ENCODE data around the gene PRDM2. TPM values are rescaled to one million over a fixed set of nuclear protein-coding genes. Genes with fewer than 3 reads are reported as not detected.

Gene PRDM2
- total and polyA plus RNA-seq, 2 experiments from 2014 or later: 9.7 to 15.1 TPM

GRCh38 chr1:13757693-13758092, 57.7 kb downstream of the PRDM2 start:
- 94 to 97% methylated on average over 2 of the region's 2 CpGs for WGBS, 2 experiments (ENCODE audit: low coverage in 1 of 2, low lambda C conversion rate in 2 of 2, missing lambda C conversion rate in 2 of 2)
- no peak overlapping the region for H3K9ac ChIP-seq
- no peaks in the 10 kb centered on the region for H3K9me2 ChIP-seq (ENCODE audit: insufficient read depth)
- H3K27me3 ChIP-seq (replicated peaks; ENCODE audit: insufficient read depth): no peaks in the 10 kb centered on the region
- H3K36me3 ChIP-seq (ENCODE audit: low read depth): no peaks in the 10 kb centered on the region
- peaks cover 44% of the 10 kb centered on the region for H4K20me1 ChIP-seq (ENCODE audit: insufficient read depth)
- in situ Hi-C loops (cut with MboI): no loop called here
- peaks cover 44% of the 10 kb centered on the region for H3K4me1 ChIP-seq (ENCODE audit: insufficient read depth)
- H3K9me3 ChIP-seq (ENCODE audit: low read depth): no peaks in the 10 kb centered on the region
- H3K4me2 ChIP-seq (ENCODE audit: unreplicated experiment): peak overlapping the region; percentile 39
- peak overlapping the region; percentile 29; the same call in 1 of the 2 replicates for H3K27ac ChIP-seq
- H2AFZ ChIP-seq: no peak overlapping the region
- no peak for DNase-seq
- H3K79me2 ChIP-seq (ENCODE audit: insufficient read depth): peaks cover 100% of the 10 kb centered on the region
- peak overlapping the region; percentile 18; the same call in 1 of the 2 replicates for H3K4me3 ChIP-seq
- peaks cover 25% of the 10 kb centered on the region for H3F3A ChIP-seq (ENCODE audit: insufficient read depth)
- TF ChIP-seq EZH2phosphoT487 (IDR thresholded peaks at IDR 0.05; ENCODE audit: insufficient read depth, low read depth) (no peak), EZH2 (IDR thresholded peaks at IDR 0.05; ENCODE audit: insufficient read depth, poor library complexity, severe bottlenecking) (no peak)

DNA sequence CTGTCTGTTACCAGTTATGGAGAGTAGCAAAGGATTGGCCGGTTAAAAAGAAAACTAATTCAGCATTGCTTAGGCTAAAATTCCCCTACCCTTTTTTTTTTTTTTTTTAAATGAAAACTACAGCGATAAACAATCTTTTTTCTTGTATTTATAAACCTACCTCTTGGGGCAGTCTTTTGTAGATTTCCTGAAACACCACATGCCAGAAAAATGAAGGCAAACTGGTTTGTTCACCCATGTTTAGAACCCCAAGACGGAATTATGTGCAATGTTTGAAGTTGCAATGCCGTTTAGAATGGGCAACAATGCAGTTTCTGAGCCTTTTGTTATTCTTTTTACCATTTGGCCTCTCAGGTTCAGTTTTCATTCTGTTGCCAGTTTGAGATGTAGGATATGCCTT, 59.1 kb downstream of the PRDM2 start:
- no peak overlapping the region for H3K9ac ChIP-seq
- DNase-seq: no peak
- TF ChIP-seq EZH2 (IDR thresholded peaks at IDR 0.05; ENCODE audit: insufficient read depth, poor library complexity, severe bottlenecking) (no peak), EZH2phosphoT487 (IDR thresholded peaks at IDR 0.05; ENCODE audit: insufficient read depth, low read depth) (no peak)
- in situ Hi-C loops (cut with MboI): no loop called here
- H3F3A ChIP-seq (ENCODE audit: insufficient read depth): peaks cover 18% of the 10 kb centered on the region
- H3K36me3 ChIP-seq (ENCODE audit: low read depth): no peaks in the 10 kb centered on the region
- H3K79me2 ChIP-seq (ENCODE audit: insufficient read depth): peaks cover 100% of the 10 kb centered on the region
- H3K4me2 ChIP-seq (ENCODE audit: unreplicated experiment): peak overlapping the region; percentile 4
- H3K27me3 ChIP-seq (replicated peaks; ENCODE audit: insufficient read depth): no peaks in the 10 kb centered on the region
- H3K9me3 ChIP-seq (ENCODE audit: low read depth): no peaks in the 10 kb centered on the region
- 74 to 75% methylated on average over 4 of the region's 4 CpGs for WGBS, 2 experiments (ENCODE audit: low coverage in 1 of 2, low lambda C conversion rate in 2 of 2, missing lambda C conversion rate in 2 of 2)
- H3K4me3 ChIP-seq: no peak overlapping the region
- H4K20me1 ChIP-seq (ENCODE audit: insufficient read depth): peaks cover 46% of the 10 kb centered on the region; the same call in 1 of the 2 replicates
- H3K27ac ChIP-seq: no peak overlapping the region
- H3K9me2 ChIP-seq (ENCODE audit: insufficient read depth): no peaks in the 10 kb centered on the region
- H3K4me1 ChIP-seq (ENCODE audit: insufficient read depth): peaks cover 44% of the 10 kb centered on the region
- H2AFZ ChIP-seq: no peak overlapping the region

- no peaks in the 10 kb centered on the region for H3K9me3 ChIP-seq (ENCODE audit: low read depth)
- peaks cover 22% of the 10 kb centered on the region; the same call in 1 of the 2 replicates for H3F3A ChIP-seq (ENCODE audit: insufficient read depth)
- H3K9me2 ChIP-seq (ENCODE audit: insufficient read depth): no peaks in the 10 kb centered on the region
- no peaks in the 10 kb centered on the region for H3K27me3 ChIP-seq (replicated peaks; ENCODE audit: insufficient read depth)
- H2AFZ ChIP-seq: no peak overlapping the region
- H3K36me3 ChIP-seq (ENCODE audit: low read depth): no peaks in the 10 kb centered on the region
- WGBS, 2 experiments (ENCODE audit: low coverage in 1 of 2, low lambda C conversion rate in 2 of 2, missing lambda C conversion rate in 2 of 2): 95 to 97% methylated on average over 2 of the region's 2 CpGs
- H3K9ac ChIP-seq: no peak overlapping the region
- H3K4me1 ChIP-seq (ENCODE audit: insufficient read depth): peaks cover 46% of the 10 kb centered on the region
- peaks cover 100% of the 10 kb centered on the region for H3K79me2 ChIP-seq (ENCODE audit: insufficient read depth)
- DNase-seq: no peak
- H3K4me2 ChIP-seq (ENCODE audit: unreplicated experiment): no peak overlapping the region
- H3K27ac ChIP-seq: no peak overlapping the region
- in situ Hi-C loops (cut with MboI): no loop called here
- H4K20me1 ChIP-seq (ENCODE audit: insufficient read depth): peaks cover 50% of the 10 kb centered on the region; the same call in 1 of the 2 replicates
- no peak overlapping the region for H3K4me3 ChIP-seq
- no peak for TF ChIP-seq EZH2 (IDR thresholded peaks at IDR 0.05; ENCODE audit: insufficient read depth, poor library complexity, severe bottlenecking)
- TF ChIP-seq EZH2phosphoT487 (IDR thresholded peaks at IDR 0.05; ENCODE audit: insufficient read depth, low read depth): no peak
Measured at GRCh38 chr1:13760340-13760739, 60.4 kb downstream of the PRDM2 start.

- no peak overlapping the region for H2AFZ ChIP-seq
- in situ Hi-C loops (cut with MboI): no loop called here
- WGBS, 2 experiments (ENCODE audit: low coverage in 1 of 2, low lambda C conversion rate in 2 of 2, missing lambda C conversion rate in 2 of 2): 96 to 99% methylated on average over 5 of the region's 5 CpGs
- peaks cover 100% of the 10 kb centered on the region for H3K79me2 ChIP-seq (ENCODE audit: insufficient read depth)
- H3K4me3 ChIP-seq: no peak overlapping the region
- peaks cover 46% of the 10 kb centered on the region for H3K4me1 ChIP-seq (ENCODE audit: insufficient read depth)
- no peak overlapping the region for H3K4me2 ChIP-seq (ENCODE audit: unreplicated experiment)
- no peak overlapping the region for H3K27ac ChIP-seq
- no peaks in the 10 kb centered on the region for H3K9me3 ChIP-seq (ENCODE audit: low read depth)
- no peak for TF ChIP-seq EZH2 (IDR thresholded peaks at IDR 0.05; ENCODE audit: insufficient read depth, poor library complexity, severe bottlenecking)
- TF ChIP-seq EZH2phosphoT487 (IDR thresholded peaks at IDR 0.05; ENCODE audit: insufficient read depth, low read depth): no peak
- no peaks in the 10 kb centered on the region for H3K9me2 ChIP-seq (ENCODE audit: insufficient read depth)
- H3K27me3 ChIP-seq (replicated peaks; ENCODE audit: insufficient read depth): no peaks in the 10 kb centered on the region
- no peak for DNase-seq
- no peak overlapping the region for H3K9ac ChIP-seq
- peaks cover 50% of the 10 kb centered on the region; the same call in 1 of the 2 replicates for H4K20me1 ChIP-seq (ENCODE audit: insufficient read depth)
- H3F3A ChIP-seq (ENCODE audit: insufficient read depth): peaks cover 22% of the 10 kb centered on the region; the same call in 1 of the 2 replicates
- no peaks in the 10 kb centered on the region for H3K36me3 ChIP-seq (ENCODE audit: low read depth)
Measured at GRCh38 chr1:13760921-13761320, 60.9 kb downstream of the PRDM2 start.
